Stomach (tissue), 4 donors: Measurements from ENCODE around the gene ENOX1.

Experiments used
- EP300 ChIP-seq: sonication (generic); formaldehyde crosslinking; IDR thresholded peaks from one replicate; pipeline ENCODE4 v1.6.1; 2017; ENCODE audit warnings: antibody characterized with exemption
- POLR2A ChIP-seq, 4 donors: fragments of 450-650 bp; IDR thresholded peaks; one replicate each; pipeline ENCODE4 v1.6.1; 2016; ENCODE audit warnings: antibody characterized with exemption in 4 of 4, control low read depth in 2 of 4, mild to moderate bottlenecking in 1 of 4, moderate library complexity in 1 of 4

- TF ChIP-seq EP300 = no peak
- TF ChIP-seq POLR2A (IDR thresholded peaks at IDR 0.05) = no peak
Measured at GRCh38 chr13:43424412-43424811, 362.4 kb downstream of the ENOX1 start.
